Mesenchymal stem cell (in vitro differentiated cells and primary cell): ENCODE results near the gene TSSK6.

ENCODE experiments used
- DNase-seq: peaks from one replicate; pipeline ENCODE4 v3.0.0-alpha.2; 2013
- H2AFZ ChIP-seq: one replicate; pipeline ENCODE4 v1.6.1; 2013; ENCODE audit warnings: low read depth, mild to moderate bottlenecking, control low read depth, inconsistent platforms, low read length, moderate library complexity
- H2AK5ac ChIP-seq: 2 replicates; pipeline ENCODE4 v1.6.1; 2013; ENCODE audit warnings: low read length, moderate library complexity, mild to moderate bottlenecking, inconsistent platforms; ENCODE audit not compliant: severe bottlenecking
- H2BK120ac ChIP-seq: one replicate; pipeline ENCODE4 v1.6.1; 2013; ENCODE audit warnings: low read depth, mild to moderate bottlenecking, inconsistent platforms, low read length, moderate library complexity
- H2BK12ac ChIP-seq, 2 experiments: one replicate each; pipeline ENCODE4 v1.6.1; 2013; ENCODE audit warnings: inconsistent platforms in 2 of 2, low read length in 2 of 2, mild to moderate bottlenecking in 2 of 2, moderate library complexity in 2 of 2, control low read depth in 1 of 2
- H2BK15ac ChIP-seq: one replicate; pipeline ENCODE4 v1.6.1; 2013; ENCODE audit warnings: mild to moderate bottlenecking, low read depth, inconsistent platforms; ENCODE audit not compliant: poor library complexity, severe bottlenecking
- H2BK5ac ChIP-seq: 2 replicates; pipeline ENCODE4 v1.6.1; 2013; ENCODE audit warnings: low read depth, mild to moderate bottlenecking, low read length, control low read depth, inconsistent platforms; ENCODE audit not compliant: poor library complexity, severe bottlenecking
- H3K14ac ChIP-seq, 2 experiments: one replicate each; pipeline ENCODE4 v1.6.1; 2013; ENCODE audit warnings: inconsistent platforms in 2 of 2, low read length in 2 of 2, control low read depth in 1 of 2, mild to moderate bottlenecking in 1 of 2, moderate library complexity in 1 of 2
- H3K18ac ChIP-seq, 2 experiments: one replicate each; pipeline ENCODE4 v1.6.1; 2013; ENCODE audit warnings: inconsistent platforms in 2 of 2, low read length in 2 of 2, control low read depth in 1 of 2, low read depth in 1 of 2, mild to moderate bottlenecking in 1 of 2
- H3K23ac ChIP-seq, 2 experiments: one replicate each; pipeline ENCODE4 v1.6.1; 2013; ENCODE audit warnings: inconsistent platforms in 2 of 2, low read length in 2 of 2, mild to moderate bottlenecking in 2 of 2, moderate library complexity in 2 of 2, control low read depth in 1 of 2
- H3K27ac ChIP-seq: 2 replicates; pipeline ENCODE4 v1.5.1; 2013; ENCODE audit warnings: mild to moderate bottlenecking, moderate library complexity, low read length, control low read depth, inconsistent platforms; ENCODE audit not compliant: poor library complexity, severe bottlenecking
- H3K27me3 ChIP-seq, 2 experiments: 2 replicates each; pipeline versions ENCODE4 v1.6.1 to v1.7.0; 2013; ENCODE audit warnings: low read length in 2 of 2, mild to moderate bottlenecking in 2 of 2, moderate library complexity in 2 of 2, control low read depth in 1 of 2, inconsistent platforms in 1 of 2; ENCODE audit not compliant: control insufficient read depth in 1 of 2, insufficient read depth in 1 of 2
- H3K36me3 ChIP-seq, 2 experiments: 2 replicates each; pipeline versions ENCODE4 v1.6.1 to v1.7.0; 2013; ENCODE audit warnings: low read length in 2 of 2, control low read depth in 1 of 2, inconsistent platforms in 1 of 2, low read depth in 1 of 2, mild to moderate bottlenecking in 1 of 2; ENCODE audit not compliant: insufficient read depth in 2 of 2, control insufficient read depth in 1 of 2
- H3K4ac ChIP-seq, 2 experiments: one replicate each; pipeline ENCODE4 v1.6.1; 2013; ENCODE audit warnings: inconsistent platforms in 2 of 2, low read length in 2 of 2, mild to moderate bottlenecking in 2 of 2, moderate library complexity in 2 of 2, control low read depth in 1 of 2, low read depth in 1 of 2
- H3K4me1 ChIP-seq: 2 replicates; pipeline ENCODE4 v1.6.1; 2013; ENCODE audit warnings: low read depth, low read length, control low read depth; ENCODE audit not compliant: control insufficient read depth, insufficient read depth
- H3K4me2 ChIP-seq: 2 replicates; pipeline ENCODE4 v1.6.1; 2013; ENCODE audit warnings: low read length, mild to moderate bottlenecking, inconsistent platforms; ENCODE audit not compliant: poor library complexity, severe bottlenecking
- H3K4me3 ChIP-seq, 2 experiments: 2 replicates each; pipeline versions ENCODE4 v1.5.1 to v1.7.0; 2013; ENCODE audit warnings: low read length in 2 of 2, mild to moderate bottlenecking in 2 of 2, control low read depth in 1 of 2, low read depth in 1 of 2; ENCODE audit not compliant: insufficient read depth in 1 of 2
- H3K79me1 ChIP-seq: replicated peaks from 2 replicates; pipeline ENCODE4 v1.6.1; 2013; ENCODE audit warnings: mild to moderate bottlenecking, control low read depth, low read length, inconsistent platforms; ENCODE audit not compliant: poor library complexity, severe bottlenecking
- H3K9ac ChIP-seq: 2 replicates; pipeline ENCODE4 v1.7.0; 2013; ENCODE audit warnings: mild to moderate bottlenecking, low read length, moderate library complexity
- H3K9me3 ChIP-seq: 2 replicates; pipeline ENCODE4 v1.7.0; 2013; ENCODE audit warnings: mild to moderate bottlenecking, low read length; ENCODE audit not compliant: control insufficient read depth
- H4K8ac ChIP-seq: one replicate; pipeline ENCODE4 v1.6.1; 2013; ENCODE audit warnings: inconsistent platforms, mild to moderate bottlenecking, low read length, moderate library complexity
- H4K91ac ChIP-seq: one replicate; pipeline ENCODE4 v1.6.1; 2013; ENCODE audit warnings: mild to moderate bottlenecking, low read length, inconsistent platforms
- WGBS: methylation state at CpG from one replicate; pipeline ENCODE4 v1.1.7; 2013; ENCODE audit warnings: mixed read lengths; 5-methylcytosine and 5-hydroxymethylcytosine counted together

The TSSK6 gene

GRCh38 chr19:19561946-19562664, 46.8 kb upstream of the TSSK6 start:
- Histone ChIP-seq H3K4me2 (no peak overlapping the region), H4K91ac (no peak overlapping the region), H4K8ac (no peak overlapping the region), H2BK120ac (no peak overlapping the region), H3K23ac (no peak overlapping the region), H2BK5ac (no peak overlapping the region), H2AFZ (no peak overlapping the region), H3K27ac (no peak overlapping the region), H3K4ac (no peak overlapping the region), H3K36me3 (peaks cover 0 to 3% of the 10 kb centered on the region in 2 experiments), H3K18ac (no peak overlapping the region), H3K4me3 (no peak overlapping the region), H3K14ac (no peak overlapping the region), H2BK15ac (no peak overlapping the region), H3K4me1 (peaks cover 12% of the 10 kb centered on the region), H2BK12ac (no peak overlapping the region), H2AK5ac (no peak overlapping the region), H3K79me1 (no peaks in the 10 kb centered on the region), H3K27me3 (no peaks in the 10 kb centered on the region), H3K9ac (no peak overlapping the region), H3K9me3 (no peaks in the 10 kb centered on the region)
- no peak for DNase-seq
- WGBS = 88% methylated on average over 20 of the region's 26 CpGs

GRCh38 chr19:19559931-19560330, 44.6 kb upstream of the TSSK6 start:
- Histone ChIP-seq H3K9ac (no peak overlapping the region), H3K4me1 (peaks cover 4% of the 10 kb centered on the region), H3K4me2 (no peak overlapping the region), H2BK5ac (no peak overlapping the region), H2BK15ac (no peak overlapping the region), H3K4me3 (no peak overlapping the region), H2AK5ac (no peak overlapping the region), H3K36me3 (peaks cover 0 to 3% of the 10 kb centered on the region in 2 experiments), H3K23ac (no peak overlapping the region), H3K27me3 (no peaks in the 10 kb centered on the region), H3K14ac (no peak overlapping the region), H4K8ac (no peak overlapping the region), H3K18ac (no peak overlapping the region), H3K4ac (no peak overlapping the region), H4K91ac (peak overlapping the region; percentile 32), H2AFZ (no peak overlapping the region), H2BK12ac (no peak overlapping the region), H3K9me3 (no peaks in the 10 kb centered on the region), H2BK120ac (no peak overlapping the region), H3K79me1 (no peaks in the 10 kb centered on the region), H3K27ac (no peak overlapping the region)
- WGBS = 83% methylated on average over 4 of the region's 4 CpGs
- no peak for DNase-seq

DNA sequence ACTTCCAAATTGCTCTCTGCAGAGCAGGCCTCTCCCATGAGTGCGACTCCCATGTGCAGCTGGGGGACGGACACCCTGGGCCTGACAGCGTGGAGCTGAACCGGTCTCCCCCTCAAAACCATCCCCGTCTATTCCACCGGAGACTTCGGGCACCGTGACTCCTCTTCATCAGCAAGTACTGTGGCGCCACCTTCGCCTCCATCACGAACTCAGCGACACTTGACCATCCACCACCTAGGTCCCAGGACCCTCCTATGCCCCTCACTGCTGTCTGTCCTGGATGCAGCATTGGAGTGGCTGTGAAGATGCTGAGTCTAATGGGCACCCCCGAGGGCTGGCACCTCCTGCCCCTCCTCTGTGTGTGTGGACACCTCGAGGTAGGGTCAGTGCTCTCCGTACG, 43.3 kb upstream of the TSSK6 start:
- H3K36me3 ChIP-seq = peaks cover 0 to 3% of the 10 kb centered on the region in 2 experiments

GRCh38 chr19:19558055-19558454, 42.7 kb upstream of the TSSK6 start:
- Histone ChIP-seq H3K36me3 (peaks cover 0 to 3% of the 10 kb centered on the region in 2 experiments), H3K4me2 (no peak overlapping the region), H4K91ac (no peak overlapping the region), H3K4me3 (no peak overlapping the region), H3K9me3 (no peaks in the 10 kb centered on the region), H3K9ac (no peak overlapping the region), H3K27me3 (peaks cover 0 to 5% of the 10 kb centered on the region in 2 experiments), H2AK5ac (no peak overlapping the region), H2BK120ac (no peak overlapping the region), H2BK12ac (no peak overlapping the region), H2AFZ (no peak overlapping the region), H3K4me1 (peaks cover 4% of the 10 kb centered on the region), H3K27ac (no peak overlapping the region), H2BK5ac (no peak overlapping the region), H3K23ac (no peak overlapping the region), H4K8ac (no peak overlapping the region), H3K14ac (no peak overlapping the region), H3K4ac (no peak overlapping the region), H3K79me1 (no peaks in the 10 kb centered on the region), H2BK15ac (no peak overlapping the region), H3K18ac (no peak overlapping the region)
- DNase-seq = no peak
- WGBS = 86% methylated on average over 15 of the region's 15 CpGs

More for the DNA sequence above, 43.3 kb upstream of the TSSK6 start:
- Histone ChIP-seq H2BK120ac (no peak overlapping the region), H3K4me2 (no peak overlapping the region), H3K18ac (no peak overlapping the region), H3K9me3 (no peaks in the 10 kb centered on the region), H3K23ac (no peak overlapping the region), H3K27me3 (peaks cover 0 to 5% of the 10 kb centered on the region in 2 experiments), H4K8ac (no peak overlapping the region), H3K9ac (no peak overlapping the region), H4K91ac (no peak overlapping the region), H2BK5ac (no peak overlapping the region), H3K4me1 (peaks cover 4% of the 10 kb centered on the region), H3K27ac (no peak overlapping the region), H2AK5ac (no peak overlapping the region), H2BK15ac (no peak overlapping the region), H3K4ac (no peak overlapping the region), H3K14ac (no peak overlapping the region), H2BK12ac (no peak overlapping the region), H2AFZ (no peak overlapping the region), H3K79me1 (no peaks in the 10 kb centered on the region), H3K4me3 (no peak overlapping the region)
- DNase-seq = no peak
- 94% methylated on average over 15 of the region's 16 CpGs for WGBS
